Body of pancreas (tissue), 4 donors: ENCODE measurements around the gene REXO4. TPM values are rescaled to one million over a fixed set of nuclear protein-coding genes. Genes with fewer than 3 reads are reported as not detected.

ENCODE experiments used
- ATAC-seq: fragments of 150-250 bp; one replicate; pipeline ENCODE4 v1.9.1; 2016
- DNase-seq, 4 donors: peaks; one replicate each; pipeline ENCODE4 v3.0.0-alpha.2; 2019
- H3K27ac ChIP-seq, 4 donors: fragments of 200-600 bp; sonication (generic); 1 replicate in 3 of 4; 2 replicates in 1 of 4; pipeline versions ENCODE4 v1.5.1 to v1.6.1; 2016 to 2019; ENCODE audit warnings: mild to moderate bottlenecking in 1 of 4, mixed read lengths in 1 of 4, moderate library complexity in 1 of 4
- H3K27me3 ChIP-seq, 2 donors: fragments of 200-600 bp; sonication (generic); one replicate each; pipeline ENCODE4 v1.6.0; 2016; ENCODE audit warnings: mild to moderate bottlenecking in 1 of 2
- H3K36me3 ChIP-seq, 2 donors: fragments of 200-600 bp; sonication (generic); replicated peaks in 1 of 2; 2 replicates each; pipeline ENCODE4 v1.5.1; 2016; ENCODE audit warnings: low read depth in 2 of 2; ENCODE audit not compliant: insufficient read depth in 1 of 2
- H3K4me1 ChIP-seq: fragments of 200-600 bp; sonication (generic); one replicate; pipeline ENCODE4 v1.6.0; 2016
- H3K4me3 ChIP-seq, 2 donors: fragments of 200-600 bp; sonication (generic); 1 replicate in 1 of 2; 2 replicates in 1 of 2; pipeline ENCODE4 v1.5.1; 2016 to 2019
- H3K9me3 ChIP-seq, 3 donors: fragments of 200-600 bp; sonication (generic); 1 replicate in 2 of 3; 2 replicates in 1 of 3; pipeline ENCODE4 v1.5.1; 2016
- POLR2A ChIP-seq, 3 donors: fragments of 450-650 bp; IDR thresholded peaks; one replicate each; pipeline ENCODE4 v1.6.1; 2016; ENCODE audit warnings: antibody characterized with exemption in 3 of 3, mild to moderate bottlenecking in 2 of 3
- WGBS, 2 donors: methylation state at CpG; one replicate each; pipeline ENCODE4 v1.1.5; 2017; 5-methylcytosine and 5-hydroxymethylcytosine counted together
- intact Hi-C: fragments of 100-400 bp; cut with DNase I; formaldehyde crosslinking; loops from one replicate; pipeline ENCODE4 v1.15.1; 2023
- total RNA-seq, 2 donors: library from RNA; depleted of rRNA; stranded (reverse); fragments of >200 nt; gene quantifications; one replicate each; pipeline ENCODE4 v1.1.0, GENCODE V29; 2016
- TF ChIP-seq, protein P1 (sequence below), 7 experiments: fragments of 450-650 bp in 4 of 7; fragments of 200-600 bp in 3 of 7; sonication (generic) in 3 of 7; IDR thresholded peaks; one replicate each; pipeline ENCODE4 v1.5.1; 2016 to 2019; ENCODE audit warnings: antibody characterized with exemption in 7 of 7

REXO4 gene
- total RNA-seq, 2 donors from 2014 or later: 15.6 to 21.8 TPM

DNA sequence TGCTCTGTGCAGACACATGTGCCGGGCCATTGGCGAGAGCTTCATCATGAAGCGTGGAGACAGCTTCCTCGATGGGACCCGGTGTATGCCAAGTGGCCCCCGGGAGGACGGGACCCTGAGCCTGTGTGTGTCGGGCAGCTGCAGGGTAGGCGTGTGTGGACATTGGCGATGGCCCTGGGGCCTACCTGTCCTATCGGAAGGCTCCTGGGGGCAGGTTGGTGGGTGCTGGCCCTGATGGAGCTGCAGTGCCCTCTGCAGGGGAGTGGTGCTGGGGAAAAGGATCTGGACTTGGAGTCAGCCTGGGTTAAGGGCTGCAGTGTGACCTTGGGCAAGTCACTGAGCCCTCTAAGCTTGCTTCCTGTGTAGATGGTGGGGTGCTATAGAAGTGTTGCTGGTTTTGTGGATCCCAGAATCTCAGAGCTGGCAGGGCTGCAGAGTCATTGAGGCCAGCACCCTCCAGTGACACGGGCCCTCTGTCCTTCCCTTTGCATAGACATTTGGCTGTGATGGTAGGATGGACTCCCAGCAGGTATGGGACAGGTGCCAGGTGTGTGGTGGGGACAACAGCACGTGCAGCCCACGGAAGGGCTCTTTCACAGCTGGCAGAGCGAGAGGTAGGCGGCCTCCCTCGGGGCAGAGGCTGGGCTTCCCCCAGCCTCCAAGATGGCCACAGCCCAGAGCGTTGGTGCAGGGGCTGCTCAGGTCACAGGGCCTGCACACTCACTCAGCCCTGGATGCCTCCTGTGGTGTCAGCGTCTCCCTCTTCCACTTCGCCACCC is 20.1 kb upstream of the REXO4 start:
- no peaks in the 10 kb centered on the region for H3K36me3 ChIP-seq
- ATAC-seq: no peak
- DNase-seq: no peak
- intact Hi-C loops: no loop called here
- no peaks in the 10 kb centered on the region for H3K4me1 ChIP-seq
- TF ChIP-seq POLR2A (IDR thresholded peaks at IDR 0.05): no peak
- TF ChIP-seq, protein P1, sequence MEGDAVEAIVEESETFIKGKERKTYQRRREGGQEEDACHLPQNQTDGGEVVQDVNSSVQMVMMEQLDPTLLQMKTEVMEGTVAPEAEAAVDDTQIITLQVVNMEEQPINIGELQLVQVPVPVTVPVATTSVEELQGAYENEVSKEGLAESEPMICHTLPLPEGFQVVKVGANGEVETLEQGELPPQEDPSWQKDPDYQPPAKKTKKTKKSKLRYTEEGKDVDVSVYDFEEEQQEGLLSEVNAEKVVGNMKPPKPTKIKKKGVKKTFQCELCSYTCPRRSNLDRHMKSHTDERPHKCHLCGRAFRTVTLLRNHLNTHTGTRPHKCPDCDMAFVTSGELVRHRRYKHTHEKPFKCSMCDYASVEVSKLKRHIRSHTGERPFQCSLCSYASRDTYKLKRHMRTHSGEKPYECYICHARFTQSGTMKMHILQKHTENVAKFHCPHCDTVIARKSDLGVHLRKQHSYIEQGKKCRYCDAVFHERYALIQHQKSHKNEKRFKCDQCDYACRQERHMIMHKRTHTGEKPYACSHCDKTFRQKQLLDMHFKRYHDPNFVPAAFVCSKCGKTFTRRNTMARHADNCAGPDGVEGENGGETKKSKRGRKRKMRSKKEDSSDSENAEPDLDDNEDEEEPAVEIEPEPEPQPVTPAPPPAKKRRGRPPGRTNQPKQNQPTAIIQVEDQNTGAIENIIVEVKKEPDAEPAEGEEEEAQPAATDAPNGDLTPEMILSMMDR (IDR thresholded peaks at IDR 0.05): no peak
- 90 to 91% methylated on average over 8 to 20 of the region's 20 CpGs for WGBS, 2 donors
- H3K27ac ChIP-seq: no peak overlapping the region
- H3K9me3 ChIP-seq: no peaks in the 10 kb centered on the region
- H3K27me3 ChIP-seq: no peaks in the 10 kb centered on the region
- H3K4me3 ChIP-seq: no peak overlapping the region

DNA sequence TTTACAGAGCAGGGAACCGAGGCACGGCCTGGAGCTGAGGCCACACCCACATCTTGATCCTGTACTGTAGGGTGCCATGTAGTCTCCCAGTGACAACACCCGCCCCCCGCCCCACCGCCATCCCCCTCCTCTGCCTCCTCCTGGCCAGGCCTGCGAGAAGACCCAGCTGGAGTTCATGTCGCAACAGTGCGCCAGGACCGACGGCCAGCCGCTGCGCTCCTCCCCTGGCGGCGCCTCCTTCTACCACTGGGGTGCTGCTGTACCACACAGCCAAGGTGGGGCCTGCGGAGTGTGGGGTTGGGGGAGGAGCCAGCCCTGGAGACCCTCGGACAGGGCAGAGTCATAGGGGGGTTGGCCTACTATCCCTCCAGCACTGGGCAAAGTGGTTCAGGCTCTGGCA is 18.9 kb upstream of the REXO4 start:
- no peaks in the 10 kb centered on the region for H3K9me3 ChIP-seq
- WGBS, 2 donors: 83 to 84% methylated on average over 14 to 16 of the region's 16 CpGs
- TF ChIP-seq, protein P1 (IDR thresholded peaks at IDR 0.05): no peak
- DNase-seq (no peak), ATAC-seq (no peak)
- H3K4me1 ChIP-seq: no peaks in the 10 kb centered on the region
- H3K27me3 ChIP-seq: no peaks in the 10 kb centered on the region
- H3K4me3 ChIP-seq: no peak overlapping the region
- intact Hi-C loops: no loop called here
- no peaks in the 10 kb centered on the region for H3K36me3 ChIP-seq
- no peak overlapping the region for H3K27ac ChIP-seq

DNA sequence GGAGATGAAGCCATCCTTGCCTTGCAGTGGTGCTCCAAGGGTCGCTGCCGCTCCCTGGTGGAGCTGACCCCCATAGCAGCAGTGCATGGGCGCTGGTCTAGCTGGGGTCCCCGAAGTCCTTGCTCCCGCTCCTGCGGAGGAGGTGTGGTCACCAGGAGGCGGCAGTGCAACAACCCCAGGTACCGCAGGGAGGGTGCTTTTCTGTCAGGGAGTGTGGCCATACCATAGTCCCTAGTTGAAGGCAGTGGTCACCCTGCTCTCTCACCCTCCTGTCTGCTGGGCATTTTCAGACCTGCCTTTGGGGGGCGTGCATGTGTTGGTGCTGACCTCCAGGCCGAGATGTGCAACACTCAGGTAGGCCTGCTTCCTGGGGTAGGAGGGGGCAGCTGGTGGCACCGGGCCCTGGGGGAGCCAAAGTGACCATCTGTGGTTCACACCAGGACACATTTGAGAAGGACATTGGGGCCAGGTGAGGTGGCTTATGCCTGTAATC is 15.6 kb upstream of the REXO4 start:
- Histone ChIP-seq H3K27ac (no peak overlapping the region), H3K27me3 (no peaks in the 10 kb centered on the region), H3K4me3 (no peak overlapping the region), H3K9me3 (no peaks in the 10 kb centered on the region), H3K4me1 (no peaks in the 10 kb centered on the region), H3K36me3 (no peaks in the 10 kb centered on the region)
- WGBS, 2 donors: 87% methylated on average over 11 of the region's 11 CpGs; no CpG with 5 or more reads in 1 of the 2 donors
- intact Hi-C loops: no loop called here
- no peak for DNase-seq
- ATAC-seq: no peak
- TF ChIP-seq POLR2A (IDR thresholded peaks at IDR 0.05): no peak
- TF ChIP-seq, protein P1 (IDR thresholded peaks at IDR 0.05): no peak

DNA sequence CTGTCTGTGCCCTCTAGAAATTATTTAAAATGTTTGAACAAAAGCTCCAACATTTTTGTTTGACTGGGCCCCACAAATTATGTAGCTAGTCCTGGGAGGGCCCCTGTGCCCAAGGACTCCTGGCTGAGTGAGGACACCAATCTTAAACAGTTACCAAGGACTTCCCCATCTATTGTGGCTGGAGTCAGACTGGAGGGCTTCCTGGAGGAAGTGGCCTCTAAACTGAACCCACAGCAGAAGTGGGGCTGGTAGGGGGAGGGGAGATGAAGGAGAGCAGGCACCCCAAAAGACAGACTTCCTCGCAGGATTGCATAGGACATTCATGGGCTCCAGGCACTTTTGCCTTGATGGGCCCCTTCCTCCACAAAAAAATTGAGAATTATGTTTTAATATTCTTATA is 12.4 kb upstream of the REXO4 start:
- no peaks in the 10 kb centered on the region for H3K27me3 ChIP-seq
- TF ChIP-seq POLR2A (IDR thresholded peaks at IDR 0.05): no peak
- TF ChIP-seq, protein P1 (IDR thresholded peaks at IDR 0.05): no peak
- H3K36me3 ChIP-seq: no peaks in the 10 kb centered on the region
- H3K27ac ChIP-seq: no peak overlapping the region
- WGBS, 2 donors: 82 to 100% methylated on average over 1 of the region's 1 CpG
- H3K4me3 ChIP-seq: no peak overlapping the region
- no peak for DNase-seq
- peaks cover 4% of the 10 kb centered on the region for H3K4me1 ChIP-seq
- no peaks in the 10 kb centered on the region for H3K9me3 ChIP-seq
- no peak for ATAC-seq
- intact Hi-C loops: no loop called here
